Germinal center (tissue), 1 donor: Measurements from ENCODE around the gene GSTM3.
"Not testable (repeated sequence)": the region's sequence is repeated elsewhere in the genome, so short reads cannot be mapped to it uniquely, and the experiment has no call there.

Source experiments
- DNase-seq: peaks from one replicate; pipeline ENCODE4 v3.0.0; 2012; ENCODE audit warnings: mixed read lengths, low spot score

Gene GSTM3

DNA sequence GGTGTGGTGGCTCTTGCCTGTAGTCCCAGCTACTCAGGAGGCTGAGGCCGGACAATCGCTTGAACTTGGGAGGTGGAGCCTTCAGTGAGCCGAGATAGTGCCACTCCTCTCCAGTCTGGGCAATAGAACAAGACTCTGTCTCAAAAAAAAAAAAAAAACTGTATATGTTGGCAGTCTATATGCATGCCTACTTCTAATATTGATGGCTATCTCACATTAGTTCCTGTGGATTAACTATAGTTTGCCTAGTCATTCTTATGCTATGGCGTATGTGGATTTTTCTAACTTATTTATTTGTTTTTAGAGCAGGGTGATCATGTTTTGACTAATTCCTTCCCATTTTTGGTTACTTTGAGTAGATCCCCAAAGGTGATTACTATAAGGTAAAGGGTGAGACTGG is 43.8 kb downstream of the GSTM3 start:
- DNase-seq, result no peak

DNA sequence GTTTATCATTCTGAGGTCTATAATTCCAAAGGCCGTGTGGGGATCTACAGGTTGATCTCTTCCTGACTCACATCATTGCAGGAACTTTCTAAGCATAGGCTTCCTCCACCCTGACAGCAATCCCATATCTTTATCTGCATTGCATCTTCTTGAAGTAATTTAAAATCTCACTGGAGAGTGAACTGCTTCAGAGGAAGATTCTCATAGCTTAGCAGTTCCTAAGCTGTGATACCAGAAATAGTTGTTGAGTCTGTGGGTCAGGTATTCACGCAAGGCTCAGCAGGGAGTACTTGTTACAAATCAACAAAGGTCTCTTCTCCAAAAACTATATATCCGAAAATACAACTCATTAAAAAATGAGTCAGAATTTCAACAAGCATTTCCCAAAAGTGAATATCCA is 45.7 kb downstream of the GSTM3 start:
- not testable (repeated sequence) for DNase-seq

- not testable (repeated sequence) for DNase-seq
Measured at GRCh38 chr1:109694400-109694799, 46.4 kb downstream of the GSTM3 start.

DNA sequence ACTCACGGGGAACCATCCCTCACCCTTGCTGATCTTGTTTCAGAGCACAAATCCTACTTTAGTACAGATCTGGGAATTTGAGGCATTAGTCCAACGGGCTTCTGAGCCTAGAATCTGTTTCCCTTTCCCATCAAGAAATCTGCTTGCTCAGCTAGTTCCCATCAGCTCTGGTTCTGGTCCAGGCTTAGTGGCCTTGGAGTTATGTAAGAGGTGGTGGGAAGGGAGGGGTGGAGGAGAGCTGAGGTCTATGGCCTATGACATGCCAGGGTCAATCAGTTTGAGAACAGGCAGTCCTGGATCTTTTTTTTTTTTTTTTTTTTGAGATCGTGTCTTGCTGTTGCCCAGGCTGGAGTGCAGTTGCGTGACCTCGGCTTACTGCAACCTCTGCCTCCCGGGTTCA is 49.1 kb downstream of the GSTM3 start:
- no peak for DNase-seq

- no peak for DNase-seq
Measured at GRCh38 chr1:109689844-109690405, 50.9 kb downstream of the GSTM3 start.

GRCh38 chr1:109687641-109688499 is 53.0 kb downstream of the GSTM3 start, which contains the start of gene GSTM1:
Gene GSTM1 (plus strand): TSS chr1:109687817. CDS start chr1:109687874, 57 bp downstream.
- DNase-seq, result no peak

- DNase-seq, result not testable (repeated sequence)
Measured at GRCh38 chr1:109687109-109687508, 53.7 kb downstream of the GSTM3 start.

GRCh38 chr1:109685890-109686289 is 54.9 kb downstream of the GSTM3 start:
- DNase-seq, result not testable (repeated sequence)

DNA sequence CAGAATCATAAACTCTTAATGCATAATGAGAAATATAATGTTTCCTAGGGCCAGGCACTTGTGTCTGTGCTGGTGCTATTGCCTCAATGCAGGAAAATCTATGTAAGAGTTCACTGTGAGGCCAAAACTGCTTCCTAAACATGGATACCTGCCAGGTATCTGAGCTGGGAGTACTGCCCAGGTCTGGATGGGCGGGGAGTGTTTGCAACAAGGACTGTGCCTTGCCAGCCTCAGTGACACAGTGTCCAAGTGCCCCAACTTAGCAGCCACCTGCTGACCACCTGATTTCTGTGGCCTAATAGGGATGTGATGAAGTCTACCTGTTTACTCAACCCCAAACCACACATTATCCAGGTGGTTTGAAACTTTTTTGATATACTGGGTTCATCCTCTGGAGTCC is 55.4 kb downstream of the GSTM3 start:
- DNase-seq, result not testable (repeated sequence)

DNA sequence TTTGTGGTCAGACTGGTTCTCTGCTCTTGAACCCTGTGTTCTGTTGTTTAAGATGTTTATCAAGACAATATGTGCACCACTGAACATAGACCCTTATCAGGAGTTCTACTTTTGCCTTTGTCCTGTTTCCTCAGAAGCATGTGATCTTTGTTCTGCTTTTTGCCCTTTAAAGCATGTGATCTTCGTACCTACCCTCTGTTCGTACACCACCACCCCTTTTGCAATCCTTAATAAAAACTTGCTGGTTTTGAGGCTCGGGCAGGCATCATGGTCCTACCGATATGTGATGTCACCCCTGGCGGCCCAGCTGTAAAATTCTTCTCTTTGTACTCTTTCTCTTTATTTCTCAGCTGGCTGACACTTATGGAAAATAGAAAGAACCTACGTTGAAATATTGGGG is 56.1 kb downstream of the GSTM3 start:
- DNase-seq, result not testable (repeated sequence)
